Osteocyte (in vitro differentiated cells): Measurements from ENCODE around the gene SSTR5. TPM values are rescaled to one million over a fixed set of nuclear protein-coding genes. Genes with fewer than 3 reads are reported as not detected.

ENCODE experiments used
- DNase-seq: peaks from one replicate; pipeline ENCODE4 v3.0.0; 2021; ENCODE audit warnings: mixed read lengths; ENCODE audit not compliant: unreplicated experiment; ENCODE audit errors: extremely low spot score
- H3K27ac Mint-ChIP-seq: one replicate; pipeline ENCODE4 v1.8.0; 2021; ENCODE audit warnings: mild to moderate bottlenecking, mixed read lengths; ENCODE audit not compliant: unreplicated experiment
- H3K27me3 Mint-ChIP-seq: one replicate; pipeline ENCODE4 v1.8.0; 2021; ENCODE audit warnings: mixed read lengths; ENCODE audit not compliant: unreplicated experiment
- H3K36me3 Mint-ChIP-seq: one replicate; pipeline ENCODE4 v1.8.0; 2021; ENCODE audit warnings: mixed read lengths; ENCODE audit not compliant: unreplicated experiment
- H3K4me1 Mint-ChIP-seq: one replicate; pipeline ENCODE4 v1.8.0; 2021; ENCODE audit warnings: mixed read lengths; ENCODE audit not compliant: unreplicated experiment
- H3K4me3 Mint-ChIP-seq: one replicate; pipeline ENCODE4 v1.8.0; 2021; ENCODE audit warnings: mild to moderate bottlenecking, moderate library complexity, mixed read lengths; ENCODE audit not compliant: unreplicated experiment
- H3K9me3 Mint-ChIP-seq: one replicate; pipeline ENCODE4 v1.8.0; 2021; ENCODE audit warnings: mixed read lengths; ENCODE audit not compliant: unreplicated experiment
- CTCF ChIP-seq: fragments of 200-600 bp; sonication (generic); IDR thresholded peaks from 2 replicates; pipeline ENCODE4 v1.5.0; 2021; ENCODE audit warnings: antibody characterized with exemption, mild to moderate bottlenecking, moderate library complexity
- total RNA-seq: library from RNA; stranded (reverse); gene quantifications from 2 replicates; pipeline ENCODE4 v1.2.1, GENCODE V29; 2021

SSTR5 gene
- total RNA-seq, 1 donor from 2014 or later: not detected

- no peaks in the 10 kb centered on the region for H3K4me1 Mint-ChIP-seq
- peak; percentile 98 for TF ChIP-seq CTCF
- no peak overlapping the region for H3K27ac Mint-ChIP-seq
- no peak overlapping the region for H3K4me3 Mint-ChIP-seq
- no peaks in the 10 kb centered on the region for H3K9me3 Mint-ChIP-seq
- H3K36me3 Mint-ChIP-seq: no peaks in the 10 kb centered on the region
- peak; percentile 93 for DNase-seq
- H3K27me3 Mint-ChIP-seq: peaks cover 7% of the 10 kb centered on the region
Observed at GRCh38 chr16:1105888-1106620, 33.5 kb downstream of the SSTR5 start.

DNA sequence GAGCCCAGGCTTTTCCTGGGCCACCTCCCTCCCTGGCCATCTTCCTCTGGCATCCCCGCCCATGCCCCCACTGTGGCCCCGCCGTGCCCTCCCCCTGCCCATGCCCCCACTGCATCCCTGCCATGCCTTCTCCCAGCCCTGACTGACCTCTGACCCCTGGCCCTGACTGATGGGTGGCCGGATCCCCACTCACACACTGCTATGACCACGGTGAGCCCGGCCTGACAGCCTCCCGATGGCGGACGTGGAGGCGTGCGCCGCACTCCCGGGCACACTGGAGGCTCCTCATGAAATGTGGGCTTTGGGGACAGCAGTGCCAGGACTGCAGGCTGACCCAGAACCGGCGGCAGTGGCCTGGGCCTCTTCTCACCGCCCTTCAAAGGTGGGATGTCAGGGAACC, 34.1 kb downstream of the SSTR5 start:
- Mint-ChIP-seq H3K4me1 (no peaks in the 10 kb centered on the region), H3K4me3 (no peak overlapping the region), H3K27me3 (peaks cover 7% of the 10 kb centered on the region), H3K27ac (no peak overlapping the region), H3K9me3 (no peaks in the 10 kb centered on the region), H3K36me3 (no peaks in the 10 kb centered on the region)
- no peak for TF ChIP-seq CTCF
- no peak for DNase-seq

- DNase-seq: no peak
- Mint-ChIP-seq H3K27me3 (peaks cover 7% of the 10 kb centered on the region), H3K9me3 (no peaks in the 10 kb centered on the region), H3K36me3 (no peaks in the 10 kb centered on the region), H3K4me3 (no peak overlapping the region), H3K27ac (no peak overlapping the region), H3K4me1 (no peaks in the 10 kb centered on the region)
- TF ChIP-seq CTCF: no peak
Observed at GRCh38 chr16:1107141-1107540, 34.6 kb downstream of the SSTR5 start.

DNA sequence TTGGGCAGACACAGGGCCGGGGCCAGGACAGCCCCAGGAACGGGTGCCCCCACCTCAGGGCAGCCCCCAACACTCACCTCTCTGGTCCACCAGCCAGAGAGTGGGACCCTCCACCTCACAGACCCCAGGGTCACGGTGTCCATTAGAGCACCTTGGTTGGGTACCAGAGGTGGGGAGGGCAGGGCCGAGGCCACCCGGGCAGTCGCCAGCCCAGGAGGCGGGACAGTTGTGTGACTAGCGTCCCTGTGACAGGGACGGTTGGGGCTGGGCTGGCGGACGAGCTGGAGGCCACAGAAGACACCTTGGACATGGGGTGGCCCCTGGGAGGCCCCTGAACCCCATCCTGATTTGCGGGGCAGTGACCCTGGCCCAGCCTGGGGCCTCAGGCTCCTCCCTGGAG, 35.2 kb downstream of the SSTR5 start:
- Mint-ChIP-seq H3K9me3 (no peaks in the 10 kb centered on the region), H3K4me1 (no peaks in the 10 kb centered on the region), H3K27ac (no peak overlapping the region), H3K27me3 (peaks cover 7% of the 10 kb centered on the region), H3K36me3 (no peaks in the 10 kb centered on the region), H3K4me3 (no peak overlapping the region)
- DNase-seq: no peak
- no peak for TF ChIP-seq CTCF

- H3K36me3 Mint-ChIP-seq: no peaks in the 10 kb centered on the region
Observed at GRCh38 chr16:1108299-1109252, 36.0 kb downstream of the SSTR5 start.

More at GRCh38 chr16:1108299-1109252, 36.0 kb downstream of the SSTR5 start:
- DNase-seq: no peak
- Mint-ChIP-seq H3K9me3 (no peaks in the 10 kb centered on the region), H3K4me1 (no peaks in the 10 kb centered on the region), H3K4me3 (no peak overlapping the region), H3K27me3 (peaks cover 7% of the 10 kb centered on the region), H3K27ac (no peak overlapping the region)
- no peak for TF ChIP-seq CTCF
